HG03139 (cell line): Measurements from ENCODE around the gene RHBDD2.
A peak's percentile ranks its signal among the peaks of the same experiment; 100 is the strongest.
"Not testable (repeated sequence)": the region's sequence is repeated elsewhere in the genome, so short reads cannot be mapped to it uniquely, and the experiment has no call there.

Source experiments
- ATAC-seq: cut with Tn5 transposase; IDR thresholded peaks from one replicate; pipeline ENCODE4 v1.9.1; 2021; ENCODE audit not compliant: unreplicated experiment

RHBDD2 gene

DNA sequence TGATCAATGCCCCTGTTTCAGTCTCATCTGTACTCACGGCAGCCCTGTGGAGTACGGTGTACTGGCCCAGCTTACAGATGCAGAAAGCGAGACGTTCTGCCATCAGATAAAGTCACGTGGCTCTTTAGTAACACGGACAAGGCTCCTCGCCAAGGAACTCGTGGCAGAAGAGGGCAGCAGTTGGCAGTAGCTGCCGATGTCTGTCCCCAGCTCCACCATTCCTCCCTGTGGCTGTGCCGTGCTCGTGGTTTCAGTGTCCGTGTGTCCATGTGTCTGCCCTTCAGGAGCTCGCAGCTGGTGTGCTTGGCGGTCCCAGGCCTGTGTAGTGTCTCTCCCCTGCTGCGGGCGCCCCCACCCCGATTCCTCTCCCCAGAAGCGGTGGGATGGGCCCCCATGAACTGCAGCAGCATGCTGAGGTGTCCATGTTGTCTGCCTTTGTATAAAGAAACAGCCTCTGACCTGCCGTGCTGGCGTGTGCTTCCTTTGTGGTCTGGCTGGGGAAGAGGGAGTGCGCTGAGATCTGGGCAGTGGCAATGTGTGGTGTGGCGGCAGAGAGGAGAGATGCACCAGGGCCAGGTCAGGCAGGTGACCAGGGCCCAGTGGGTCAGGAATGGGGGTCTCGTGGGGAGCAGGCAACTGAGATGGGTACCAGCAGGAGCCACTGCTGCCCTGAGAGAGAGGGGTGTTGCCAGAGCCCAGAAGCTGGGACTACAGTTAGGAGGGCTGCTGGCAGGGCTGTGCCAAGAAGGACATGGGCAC is 9.8 kb downstream of the RHBDD2 start:
- no peak for ATAC-seq

GRCh38 chr7:75889223-75889825 is 10.5 kb downstream of the RHBDD2 start:
- ATAC-seq, result no peak

GRCh38 chr7:75889826-75890225 is 11.0 kb downstream of the RHBDD2 start:
- ATAC-seq, result no peak

- not testable (repeated sequence) for ATAC-seq
These were observed 12.4 kb downstream of the RHBDD2 start for GRCh38 chr7:75891237-75891636.

DNA sequence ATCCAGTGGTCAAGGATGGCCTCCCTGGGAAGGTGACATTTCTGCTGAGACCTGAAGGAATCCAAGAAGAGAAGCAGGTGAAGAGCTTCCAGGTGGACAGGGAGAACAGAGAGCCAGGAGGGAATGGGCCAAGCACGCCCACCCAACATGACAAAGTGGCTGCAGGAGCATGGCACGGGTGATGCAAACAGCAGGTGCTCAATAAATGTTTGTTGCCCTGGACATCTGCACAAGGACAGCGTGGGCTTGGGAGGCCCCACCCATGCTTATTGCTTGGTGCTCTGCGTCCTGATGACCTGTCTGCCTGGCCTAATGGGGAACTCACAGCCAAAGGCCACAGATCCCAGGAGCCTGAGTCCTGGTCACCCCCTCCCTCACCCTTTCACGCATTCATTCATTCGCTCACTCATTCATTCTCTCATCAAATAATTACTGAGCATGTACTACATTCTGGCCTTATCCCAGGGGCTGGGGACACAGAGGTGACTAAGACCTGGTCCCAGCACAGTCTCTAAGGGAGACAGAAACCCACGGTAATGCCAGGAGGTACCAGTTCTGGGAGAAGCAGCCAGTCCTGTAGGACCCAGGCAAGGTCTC is 13.1 kb downstream of the RHBDD2 start:
- no peak for ATAC-seq

- ATAC-seq, result no peak
These were observed 13.9 kb downstream of the RHBDD2 start for GRCh38 chr7:75892634-75893272.

- no peak for ATAC-seq
These were observed 18.0 kb downstream of the RHBDD2 start for GRCh38 chr7:75896803-75897327.

DNA sequence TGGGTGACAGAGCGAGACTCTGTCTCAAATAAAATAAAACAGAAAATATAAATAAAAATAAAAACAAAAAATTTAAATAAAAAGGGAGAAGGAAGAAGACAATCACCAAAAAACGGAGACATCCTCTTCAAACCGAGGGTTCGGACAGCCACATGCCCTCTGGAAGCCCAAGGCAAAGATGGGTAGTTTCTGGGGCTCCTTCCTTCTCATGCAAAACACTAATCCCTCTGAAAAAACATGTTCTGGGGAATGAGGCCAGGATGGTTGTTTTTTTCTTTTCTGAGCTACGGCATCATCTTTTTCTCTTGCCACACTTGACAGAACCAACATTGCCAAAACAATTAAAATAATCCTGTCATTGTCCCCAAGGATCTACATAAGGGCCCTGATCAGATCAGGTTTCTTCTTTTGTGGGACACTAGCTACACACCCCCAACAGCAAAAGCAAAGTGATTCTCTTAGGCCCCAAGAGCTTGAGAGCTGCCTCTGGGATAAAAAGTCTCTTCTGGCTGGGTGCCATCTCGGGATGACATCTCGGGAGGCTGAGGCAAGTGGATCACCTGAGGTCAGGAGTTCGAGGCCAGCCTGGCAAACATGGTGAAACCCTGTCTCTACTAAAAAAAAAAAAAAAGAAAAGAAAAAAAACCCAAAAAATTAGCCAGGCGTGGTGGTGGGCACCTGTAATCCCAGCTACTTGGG is 21.9 kb downstream of the RHBDD2 start:
- ATAC-seq, result no peak

DNA sequence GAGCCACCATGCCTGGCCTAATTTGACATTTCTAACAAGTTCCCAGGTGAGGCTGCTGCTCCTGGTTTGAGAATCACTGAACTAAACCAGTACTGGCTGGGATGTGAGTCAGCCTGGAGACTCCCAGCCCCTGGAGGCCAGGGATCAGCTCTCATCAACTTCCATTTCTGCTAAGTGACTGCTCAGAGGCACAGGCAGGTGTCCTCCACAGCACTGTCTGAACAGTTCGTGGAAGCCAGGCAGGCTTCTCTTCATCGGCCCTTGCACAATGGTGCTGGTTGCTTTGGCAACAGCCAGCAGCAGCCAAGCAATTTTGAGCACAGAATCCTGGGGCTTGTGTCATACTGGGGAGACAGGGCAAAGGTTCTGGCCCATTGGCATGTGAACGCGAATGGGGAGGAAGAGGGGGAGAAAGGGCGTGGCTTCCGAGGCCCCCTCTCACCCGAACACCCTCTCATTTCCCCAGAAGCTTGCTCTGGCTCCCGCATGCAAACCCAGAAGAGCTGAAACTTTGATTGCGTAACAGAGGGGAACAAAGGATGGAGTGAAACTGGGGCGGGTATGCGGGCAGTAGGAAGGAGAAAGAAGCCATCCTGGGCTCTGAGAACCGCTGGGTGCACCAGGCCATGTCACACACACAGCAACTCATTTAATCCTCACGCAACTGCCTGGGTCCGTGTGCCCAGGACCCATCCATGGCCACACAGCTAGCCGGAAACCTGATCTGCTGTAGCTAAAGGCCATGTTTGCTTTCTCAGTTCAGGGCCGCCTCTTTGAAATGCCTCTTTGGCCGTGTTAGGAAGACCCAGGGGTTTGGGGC is 27.2 kb downstream of the RHBDD2 start:
- ATAC-seq, result no peak

DNA sequence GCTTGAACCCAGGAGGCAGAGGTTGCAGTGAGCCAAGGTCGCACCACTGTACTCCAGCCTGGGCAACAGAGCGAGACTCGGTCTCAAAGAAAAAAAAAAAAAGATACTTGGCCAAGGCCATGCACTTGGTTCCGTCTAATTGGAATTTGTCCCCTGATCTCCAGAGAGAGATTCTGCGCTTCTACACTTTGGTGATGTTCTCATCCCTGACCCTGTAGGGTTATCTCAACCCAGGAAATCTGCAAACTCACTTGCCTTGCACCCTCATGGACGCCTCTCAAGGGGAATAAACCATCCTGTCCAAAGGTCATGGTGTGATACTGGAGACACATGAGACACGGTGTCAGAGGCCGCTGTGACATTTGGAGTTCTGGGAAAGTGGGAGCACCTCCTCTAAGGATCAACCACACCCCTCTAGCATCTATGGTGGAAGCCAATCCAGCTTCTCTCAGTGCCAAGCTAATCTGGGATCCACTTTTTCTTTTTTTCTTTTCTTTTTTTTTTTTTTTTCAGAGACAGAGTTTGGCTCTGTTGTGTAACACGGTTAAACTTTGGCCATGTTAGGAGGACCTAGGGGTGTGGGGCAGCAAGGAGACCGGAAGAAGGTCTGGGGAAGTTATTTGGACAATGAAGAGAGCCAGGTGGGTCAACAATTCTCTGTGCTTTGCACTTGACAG is 28.3 kb downstream of the RHBDD2 start:
- no peak for ATAC-seq

DNA sequence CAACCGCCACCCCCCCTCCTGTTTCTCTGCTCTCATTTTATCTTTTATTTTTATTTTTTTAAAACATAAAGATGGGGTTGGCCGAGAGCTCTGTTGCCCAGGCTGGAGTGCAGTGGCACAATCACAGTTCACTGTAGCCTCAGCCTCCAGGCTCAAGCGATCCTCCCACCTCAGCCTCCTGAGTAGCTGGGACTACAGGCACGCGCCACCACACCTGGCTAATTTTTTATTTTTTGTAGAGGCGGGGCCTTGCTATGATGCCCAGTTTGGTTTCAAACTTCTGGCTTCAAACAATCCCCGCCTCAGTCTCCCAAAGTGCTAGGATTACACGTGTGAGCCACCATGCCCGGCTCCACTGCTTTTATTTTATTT is 28.8 kb downstream of the RHBDD2 start:
- ATAC-seq, result not testable (repeated sequence)

DNA sequence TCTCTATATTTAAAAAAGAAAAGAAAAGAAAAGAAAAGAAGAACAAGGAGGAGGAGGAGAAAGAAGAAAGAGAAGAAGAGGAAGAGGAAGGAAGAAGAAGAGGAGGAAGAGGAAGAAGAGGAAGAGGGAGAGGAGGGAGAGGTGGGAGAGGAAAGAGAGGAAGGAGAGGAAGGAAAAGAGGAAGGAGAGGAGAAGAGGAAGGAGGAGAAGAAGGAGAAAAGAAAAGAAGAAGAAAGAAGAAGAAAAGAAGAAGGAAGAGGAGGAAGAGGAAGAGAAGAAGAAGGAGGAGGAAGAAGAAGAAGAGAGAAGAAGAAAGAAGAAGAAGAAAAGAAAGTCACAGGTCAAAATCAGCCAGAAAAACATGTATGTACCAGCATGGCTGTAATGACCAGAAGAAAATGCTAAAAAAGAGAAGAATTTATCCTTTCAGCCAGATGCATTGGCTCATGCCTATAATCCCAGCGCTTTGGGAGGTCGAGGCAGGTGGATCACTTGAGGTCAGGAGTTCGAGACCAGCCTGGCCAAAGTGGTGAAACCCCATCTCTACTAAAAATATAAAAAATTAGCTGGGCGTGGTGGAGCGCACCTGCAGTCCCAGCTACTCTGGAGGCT is 30.8 kb downstream of the RHBDD2 start:
- ATAC-seq, result no peak

DNA sequence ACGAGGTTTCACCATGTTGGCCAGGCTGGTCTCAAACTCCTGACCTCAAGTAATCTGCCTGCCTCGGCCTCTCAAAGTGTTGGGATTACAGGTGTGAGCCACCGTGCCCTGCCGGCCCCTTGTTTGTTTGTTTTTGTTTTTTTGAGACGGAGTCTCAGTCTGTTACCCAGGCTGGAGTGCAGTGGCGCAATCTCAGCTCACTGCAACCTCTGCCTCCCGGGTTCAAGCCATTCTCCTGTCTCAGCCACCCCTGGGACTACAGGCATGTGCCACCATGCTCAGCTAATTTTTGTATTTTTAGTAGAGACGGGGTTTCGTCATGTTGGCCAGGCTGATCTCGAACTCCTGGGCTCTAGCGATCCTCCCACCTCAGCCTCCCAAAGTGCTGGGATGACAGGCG is 32.4 kb downstream of the RHBDD2 start:
- ATAC-seq, result not testable (repeated sequence)

DNA sequence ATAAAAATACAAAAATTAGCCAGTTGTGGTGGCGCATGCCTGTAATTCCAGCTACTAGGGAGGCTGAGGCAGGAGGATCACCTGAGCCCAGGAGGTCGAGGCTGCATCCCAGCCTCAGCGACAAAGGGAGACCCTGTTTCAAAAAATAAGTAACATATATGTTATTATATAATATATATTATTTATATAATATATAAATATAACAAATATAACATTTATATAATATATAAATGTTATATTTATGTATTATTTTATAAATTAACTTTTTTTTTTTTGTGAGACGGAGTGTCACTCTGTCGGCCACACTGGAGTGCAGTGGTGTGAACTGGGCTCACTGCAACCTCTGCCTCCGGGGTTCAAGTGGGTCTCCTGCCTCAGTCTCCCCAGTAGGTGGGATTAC is 34.6 kb downstream of the RHBDD2 start:
- ATAC-seq, result no peak

DNA sequence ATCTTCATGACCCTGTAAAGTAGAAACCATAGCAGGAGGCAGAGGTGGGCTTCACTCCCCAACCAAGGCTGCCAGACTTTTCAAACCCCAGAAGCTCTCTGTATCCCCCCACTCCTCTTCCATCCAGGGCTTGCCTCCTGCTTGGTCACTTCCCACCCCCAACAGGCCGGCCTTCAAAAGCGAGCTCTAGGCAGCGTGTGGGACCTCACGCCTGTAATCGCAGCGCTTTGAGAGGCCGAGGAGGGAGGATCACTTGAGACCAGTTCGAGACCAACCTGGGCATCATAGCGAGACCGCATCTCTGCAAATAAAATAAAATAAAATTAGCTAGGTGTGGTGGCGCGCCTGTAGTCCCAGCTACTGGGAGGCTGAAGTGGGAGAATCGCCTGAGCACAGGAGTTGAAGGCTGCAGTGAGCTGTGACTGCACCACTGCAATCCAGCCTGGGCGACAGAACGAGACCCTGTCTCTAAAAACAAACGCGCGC is 35.4 kb downstream of the RHBDD2 start:
- no peak for ATAC-seq

DNA sequence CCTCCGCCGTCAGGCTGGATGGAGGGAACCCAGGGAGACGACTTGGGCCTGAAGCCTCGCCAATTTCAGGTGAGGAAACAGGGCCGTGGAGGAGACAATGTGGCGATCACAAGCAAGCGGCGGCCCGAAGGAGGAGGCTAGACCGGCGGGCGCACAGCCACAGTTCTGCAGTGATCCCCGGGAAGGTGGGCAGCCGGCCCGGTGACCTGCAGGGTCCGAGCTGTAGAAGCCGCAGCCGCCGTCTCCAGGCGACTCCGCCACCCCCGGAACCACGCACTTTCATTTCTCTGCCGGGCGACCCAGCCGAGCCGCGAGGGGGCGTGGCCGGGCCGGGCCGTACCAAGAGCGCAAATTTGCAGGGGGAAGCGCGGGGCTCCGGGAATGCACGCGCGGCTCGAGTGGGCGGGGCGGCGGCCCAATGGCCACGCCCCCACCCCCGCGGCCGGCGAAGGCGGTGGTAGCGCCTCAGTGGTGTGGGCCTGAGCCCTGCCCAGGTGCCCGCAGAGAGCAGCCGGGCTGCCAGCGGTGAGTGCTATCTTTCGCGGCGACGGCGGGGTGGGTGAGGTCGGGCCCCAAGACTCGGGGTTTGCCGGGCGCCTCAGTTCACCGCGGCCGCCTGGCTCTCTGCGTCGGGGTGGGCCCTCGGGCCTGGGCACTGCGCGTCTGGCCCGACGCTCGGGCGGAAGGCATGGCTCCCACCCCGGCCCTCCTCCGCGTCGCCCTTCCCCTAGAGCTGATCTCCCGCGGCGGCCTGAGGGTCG is 36.0 kb downstream of the RHBDD2 start, which contains the start of gene POR:
Gene POR, plus strand, starts transcription at position 501 of the 761 bp plus-strand sequence. CDS start 38,847 bp downstream, outside the sequence.
- ATAC-seq, result peak; percentile 88

- ATAC-seq, result no peak
These were observed 36.8 kb downstream of the RHBDD2 start for GRCh38 chr7:75915416-75916156.
